Mesenchymal stem cell (in vitro differentiated cells and primary cell): Measurements from ENCODE around the gene MICAL2.

Experiments used
- DNase-seq: peaks from one replicate; pipeline ENCODE4 v3.0.0-alpha.2; 2013
- H2AFZ ChIP-seq: one replicate; pipeline ENCODE4 v1.6.1; 2013; ENCODE audit warnings: low read depth, mild to moderate bottlenecking, control low read depth, inconsistent platforms, low read length, moderate library complexity
- H2AK5ac ChIP-seq: 2 replicates; pipeline ENCODE4 v1.6.1; 2013; ENCODE audit warnings: low read length, moderate library complexity, mild to moderate bottlenecking, inconsistent platforms; ENCODE audit not compliant: severe bottlenecking
- H2BK120ac ChIP-seq: one replicate; pipeline ENCODE4 v1.6.1; 2013; ENCODE audit warnings: low read depth, mild to moderate bottlenecking, inconsistent platforms, low read length, moderate library complexity
- H2BK12ac ChIP-seq, 2 experiments: one replicate each; pipeline ENCODE4 v1.6.1; 2013; ENCODE audit warnings: inconsistent platforms in 2 of 2, low read length in 2 of 2, mild to moderate bottlenecking in 2 of 2, moderate library complexity in 2 of 2, control low read depth in 1 of 2
- H2BK15ac ChIP-seq: one replicate; pipeline ENCODE4 v1.6.1; 2013; ENCODE audit warnings: mild to moderate bottlenecking, low read depth, inconsistent platforms; ENCODE audit not compliant: poor library complexity, severe bottlenecking
- H2BK5ac ChIP-seq: 2 replicates; pipeline ENCODE4 v1.6.1; 2013; ENCODE audit warnings: low read depth, mild to moderate bottlenecking, low read length, control low read depth, inconsistent platforms; ENCODE audit not compliant: poor library complexity, severe bottlenecking
- H3K14ac ChIP-seq, 2 experiments: one replicate each; pipeline ENCODE4 v1.6.1; 2013; ENCODE audit warnings: inconsistent platforms in 2 of 2, low read length in 2 of 2, control low read depth in 1 of 2, mild to moderate bottlenecking in 1 of 2, moderate library complexity in 1 of 2
- H3K18ac ChIP-seq, 2 experiments: one replicate each; pipeline ENCODE4 v1.6.1; 2013; ENCODE audit warnings: inconsistent platforms in 2 of 2, low read length in 2 of 2, control low read depth in 1 of 2, low read depth in 1 of 2, mild to moderate bottlenecking in 1 of 2
- H3K23ac ChIP-seq, 2 experiments: one replicate each; pipeline ENCODE4 v1.6.1; 2013; ENCODE audit warnings: inconsistent platforms in 2 of 2, low read length in 2 of 2, mild to moderate bottlenecking in 2 of 2, moderate library complexity in 2 of 2, control low read depth in 1 of 2
- H3K27ac ChIP-seq: 2 replicates; pipeline ENCODE4 v1.5.1; 2013; ENCODE audit warnings: mild to moderate bottlenecking, moderate library complexity, low read length, control low read depth, inconsistent platforms; ENCODE audit not compliant: poor library complexity, severe bottlenecking
- H3K27me3 ChIP-seq, 2 experiments: 2 replicates each; pipeline versions ENCODE4 v1.6.1 to v1.7.0; 2013; ENCODE audit warnings: low read length in 2 of 2, mild to moderate bottlenecking in 2 of 2, moderate library complexity in 2 of 2, control low read depth in 1 of 2, inconsistent platforms in 1 of 2; ENCODE audit not compliant: control insufficient read depth in 1 of 2, insufficient read depth in 1 of 2
- H3K36me3 ChIP-seq, 2 experiments: 2 replicates each; pipeline versions ENCODE4 v1.6.1 to v1.7.0; 2013; ENCODE audit warnings: low read length in 2 of 2, control low read depth in 1 of 2, inconsistent platforms in 1 of 2, low read depth in 1 of 2, mild to moderate bottlenecking in 1 of 2; ENCODE audit not compliant: insufficient read depth in 2 of 2, control insufficient read depth in 1 of 2
- H3K4ac ChIP-seq, 2 experiments: one replicate each; pipeline ENCODE4 v1.6.1; 2013; ENCODE audit warnings: inconsistent platforms in 2 of 2, low read length in 2 of 2, mild to moderate bottlenecking in 2 of 2, moderate library complexity in 2 of 2, control low read depth in 1 of 2, low read depth in 1 of 2
- H3K4me1 ChIP-seq: 2 replicates; pipeline ENCODE4 v1.6.1; 2013; ENCODE audit warnings: low read depth, low read length, control low read depth; ENCODE audit not compliant: control insufficient read depth, insufficient read depth
- H3K4me2 ChIP-seq: 2 replicates; pipeline ENCODE4 v1.6.1; 2013; ENCODE audit warnings: low read length, mild to moderate bottlenecking, inconsistent platforms; ENCODE audit not compliant: poor library complexity, severe bottlenecking
- H3K4me3 ChIP-seq, 2 experiments: 2 replicates each; pipeline versions ENCODE4 v1.5.1 to v1.7.0; 2013; ENCODE audit warnings: low read length in 2 of 2, mild to moderate bottlenecking in 2 of 2, control low read depth in 1 of 2, low read depth in 1 of 2; ENCODE audit not compliant: insufficient read depth in 1 of 2
- H3K79me1 ChIP-seq: replicated peaks from 2 replicates; pipeline ENCODE4 v1.6.1; 2013; ENCODE audit warnings: mild to moderate bottlenecking, control low read depth, low read length, inconsistent platforms; ENCODE audit not compliant: poor library complexity, severe bottlenecking
- H3K9ac ChIP-seq: 2 replicates; pipeline ENCODE4 v1.7.0; 2013; ENCODE audit warnings: mild to moderate bottlenecking, low read length, moderate library complexity
- H3K9me3 ChIP-seq: 2 replicates; pipeline ENCODE4 v1.7.0; 2013; ENCODE audit warnings: mild to moderate bottlenecking, low read length; ENCODE audit not compliant: control insufficient read depth
- H4K8ac ChIP-seq: one replicate; pipeline ENCODE4 v1.6.1; 2013; ENCODE audit warnings: inconsistent platforms, mild to moderate bottlenecking, low read length, moderate library complexity
- H4K91ac ChIP-seq: one replicate; pipeline ENCODE4 v1.6.1; 2013; ENCODE audit warnings: mild to moderate bottlenecking, low read length, inconsistent platforms
- WGBS: methylation state at CpG from one replicate; pipeline ENCODE4 v1.1.7; 2013; ENCODE audit warnings: mixed read lengths; 5-methylcytosine and 5-hydroxymethylcytosine counted together

Gene MICAL2

DNA sequence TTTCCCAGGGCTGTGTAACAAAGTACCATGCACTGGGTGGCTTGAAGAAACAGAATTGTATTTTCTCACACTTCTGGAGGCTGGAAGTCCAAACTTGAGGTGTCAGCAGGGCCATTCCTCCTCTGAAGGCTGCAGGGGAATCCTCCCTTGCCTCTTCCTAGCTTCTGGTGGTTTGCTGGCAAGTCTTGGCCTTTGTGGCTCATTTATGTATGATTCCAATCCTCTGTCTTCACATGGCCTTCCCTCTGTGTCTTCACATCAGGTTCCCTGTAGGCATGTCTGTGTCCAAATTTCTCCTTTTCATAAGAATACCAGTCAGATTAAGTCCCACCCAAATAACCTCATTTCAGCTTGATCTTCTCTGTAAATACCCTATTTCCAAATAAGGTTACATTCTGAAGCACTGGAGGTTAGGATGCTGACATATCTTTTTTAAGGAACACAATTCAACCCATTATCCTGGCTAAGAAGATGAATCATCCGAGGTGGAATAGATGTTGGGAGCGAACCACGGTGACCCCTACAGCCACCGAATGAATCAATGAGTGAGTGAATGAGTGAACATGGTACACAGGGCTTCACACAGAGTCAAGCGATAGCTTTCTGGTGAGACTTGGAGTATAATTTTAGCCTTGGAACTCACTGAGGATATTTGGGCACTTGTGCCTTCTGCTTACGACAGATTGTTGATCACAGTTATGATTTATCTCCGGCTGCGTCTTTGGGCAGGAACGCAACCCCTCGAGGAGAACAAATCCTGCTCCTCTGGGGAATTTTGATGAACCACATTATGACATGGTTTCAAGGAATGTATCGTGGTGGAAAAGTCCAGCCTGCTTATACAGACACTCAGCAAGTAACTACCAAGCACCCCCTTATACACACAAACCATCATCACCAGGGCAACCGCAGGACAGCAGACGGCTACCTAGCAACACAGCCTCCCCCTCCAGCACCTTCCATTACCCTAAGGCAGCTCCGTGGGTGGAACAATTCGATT, 34.3 kb upstream of the MICAL2 start:
- Histone ChIP-seq H3K4me2 (no peak overlapping the region), H2BK12ac (peak overlapping the region; percentile 29 to 64), H3K14ac (no peak overlapping the region), H3K18ac (peak overlapping the region; percentile 15 to 60), H3K27me3 (no peaks in the 10 kb centered on the region), H4K91ac (peak overlapping the region; percentile 70), H2AK5ac (peak overlapping the region; percentile 96), H3K9ac (peak overlapping the region; percentile 88), H3K9me3 (no peaks in the 10 kb centered on the region), H2AFZ (no peak overlapping the region), H4K8ac (peak overlapping the region; percentile 69), H3K23ac (no peak overlapping the region), H2BK120ac (peak overlapping the region; percentile 55), H2BK5ac (peak overlapping the region; percentile 85), H3K27ac (peak overlapping the region; percentile 94), H3K4me1 (peaks cover 11% of the 10 kb centered on the region), H3K4ac (peak overlapping the region; percentile 31 to 69), H2BK15ac (no peak overlapping the region), H3K79me1 (no peaks in the 10 kb centered on the region), H3K36me3 (no peaks in the 10 kb centered on the region), H3K4me3 (peak overlapping the region in 1 of 2 experiments; percentile 38)
- under 1% methylated on average over 14 of the region's 15 CpGs for WGBS
- DNase-seq = peak; percentile 100

DNA sequence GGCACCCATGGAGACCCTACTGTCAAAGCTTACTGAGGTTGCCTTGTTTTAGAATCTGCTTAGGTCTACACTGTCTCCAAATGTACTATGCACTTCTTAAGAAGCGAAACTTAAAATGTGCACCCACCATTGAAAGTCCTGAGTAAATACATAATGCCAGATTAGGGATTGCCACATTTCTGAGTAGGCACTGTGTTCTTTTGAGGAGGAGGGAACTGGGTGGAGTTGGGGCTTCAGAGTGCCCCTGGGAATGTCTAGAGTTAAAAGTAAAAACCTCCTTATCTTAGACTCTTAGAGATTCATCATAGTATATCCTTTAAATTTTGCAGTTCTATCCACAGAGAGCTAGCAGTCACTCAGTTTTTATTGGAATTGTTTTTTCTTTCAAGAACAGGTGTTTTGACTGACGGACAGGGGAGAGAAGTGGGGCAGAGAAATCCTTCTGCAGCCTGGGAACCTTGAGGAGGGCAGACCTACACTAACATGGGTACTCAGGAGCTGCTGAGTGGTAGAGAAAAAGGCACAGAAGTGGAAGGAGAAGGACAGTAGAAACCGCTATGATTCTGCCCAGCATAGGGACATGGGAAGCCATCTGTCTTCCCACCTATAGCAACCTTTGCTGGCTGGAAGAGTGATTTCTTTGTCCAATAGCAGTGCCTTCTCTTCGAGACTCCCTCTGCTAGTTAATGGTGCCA, 33.4 kb upstream of the MICAL2 start:
- H2AK5ac ChIP-seq = peak overlapping the region; percentile 63
- H3K18ac ChIP-seq = peak overlapping the region; percentile 60 to 72
- H3K4me2 ChIP-seq = no peak overlapping the region
- H2AFZ ChIP-seq = no peak overlapping the region
- peak overlapping the region; percentile 35 for H2BK120ac ChIP-seq
- no peaks in the 10 kb centered on the region for H3K9me3 ChIP-seq
- peak overlapping the region in 1 of 2 experiments; percentile 38 for H3K4me3 ChIP-seq
- H3K4me1 ChIP-seq = peaks cover 11% of the 10 kb centered on the region
- 90% methylated on average over 4 of the region's 4 CpGs for WGBS
- H2BK15ac ChIP-seq = peak overlapping the region; percentile 65
- DNase-seq = no peak
- no peaks in the 10 kb centered on the region for H3K79me1 ChIP-seq
- H3K23ac ChIP-seq = no peak overlapping the region
- H4K8ac ChIP-seq = peak overlapping the region; percentile 47
- peak overlapping the region; percentile 9 for H2BK5ac ChIP-seq
- H4K91ac ChIP-seq = no peak overlapping the region
- H3K27ac ChIP-seq = peak overlapping the region; percentile 55
- H3K14ac ChIP-seq = no peak overlapping the region
- no peaks in the 10 kb centered on the region for H3K36me3 ChIP-seq
- peak overlapping the region; percentile 71 to 80 for H2BK12ac ChIP-seq
- peak overlapping the region; percentile 88 for H3K9ac ChIP-seq
- H3K27me3 ChIP-seq = no peaks in the 10 kb centered on the region
- peak overlapping the region; percentile 47 to 69 for H3K4ac ChIP-seq

GRCh38 chr11:12077535-12078280, 32.7 kb upstream of the MICAL2 start:
- H2BK5ac ChIP-seq = no peak overlapping the region
- peak overlapping the region; percentile 71 to 80 for H2BK12ac ChIP-seq
- peak overlapping the region; percentile 55 for H4K91ac ChIP-seq
- H3K4me2 ChIP-seq = no peak overlapping the region
- no peak overlapping the region for H3K4me3 ChIP-seq
- DNase-seq = peak; percentile 46
- H3K14ac ChIP-seq = peak overlapping the region in 1 of 2 experiments; percentile 12
- H3K27me3 ChIP-seq = no peaks in the 10 kb centered on the region
- H2AFZ ChIP-seq = no peak overlapping the region
- H3K36me3 ChIP-seq = no peaks in the 10 kb centered on the region
- H3K9ac ChIP-seq = peak overlapping the region; percentile 88
- peak overlapping the region; percentile 47 for H4K8ac ChIP-seq
- no peaks in the 10 kb centered on the region for H3K9me3 ChIP-seq
- H3K79me1 ChIP-seq = no peaks in the 10 kb centered on the region
- H3K27ac ChIP-seq = peak overlapping the region; percentile 55
- peak overlapping the region; percentile 32 to 49 for H3K4ac ChIP-seq
- WGBS = 87% methylated on average over 7 of the region's 7 CpGs
- peaks cover 11% of the 10 kb centered on the region for H3K4me1 ChIP-seq
- H2AK5ac ChIP-seq = peak overlapping the region; percentile 63
- H2BK120ac ChIP-seq = peak overlapping the region; percentile 35
- H3K18ac ChIP-seq = peak overlapping the region; percentile 58 to 72
- H2BK15ac ChIP-seq = peak overlapping the region; percentile 65
- no peak overlapping the region for H3K23ac ChIP-seq
